ENCODE measurements around the gene SPEN.
"Not testable (repeated sequence)": the region's sequence is repeated elsewhere in the genome, so short reads cannot be mapped to it uniquely, and the experiment has no call there.

Gene SPEN

DNA sequence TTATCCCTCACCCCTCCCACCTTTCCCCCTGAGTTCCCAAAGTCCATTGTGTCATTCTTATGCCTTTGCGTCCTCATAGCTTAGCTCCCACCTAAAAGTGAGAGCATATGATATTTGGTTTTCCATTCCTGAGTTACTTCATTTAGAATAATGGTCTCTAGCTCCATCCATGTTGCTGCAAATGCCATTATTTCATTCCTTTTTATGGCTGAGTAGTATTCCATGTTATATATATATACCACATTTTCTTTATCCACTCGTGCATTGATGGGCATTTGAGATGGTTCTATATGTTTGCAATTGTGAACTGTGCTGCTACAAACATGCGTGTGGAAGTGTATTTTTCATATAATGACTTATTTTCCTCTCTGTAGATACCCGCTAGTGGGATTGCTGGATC is 130.4 kb downstream of the SPEN start:
- H3K4me2 ChIP-seq (ENCODE audit: low read length); H2AK5ac ChIP-seq (ENCODE audit: low read length); H3K18ac ChIP-seq (ENCODE audit: low read length); H3K27me3 ChIP-seq (ENCODE audit: insufficient read depth, low read length); H3K9me3 ChIP-seq (ENCODE audit: insufficient read depth, low read depth, low read length); H3K9ac ChIP-seq (ENCODE audit: low read length); H3K23ac ChIP-seq (ENCODE audit: low read length); DNase-seq; H3K79me2 ChIP-seq (ENCODE audit: control insufficient read depth, insufficient read depth, low read length, poor library complexity); H3K14ac ChIP-seq (ENCODE audit: low read length); H3K4ac ChIP-seq (ENCODE audit: low read depth, low read length); H4K91ac ChIP-seq (ENCODE audit: low read depth, low read length); H2BK5ac ChIP-seq (ENCODE audit: low read depth, low read length, poor library complexity); H3K4me3 ChIP-seq (ENCODE audit: low read depth, low read length); H2BK12ac ChIP-seq (ENCODE audit: low read length); H4K8ac ChIP-seq (ENCODE audit: low read depth, low read length); H3K4me1 ChIP-seq (ENCODE audit: control insufficient read depth in 1 of 2, insufficient read depth in 2 of 2, low read length in 2 of 2); H2AFZ ChIP-seq (ENCODE audit: insufficient read depth, low read length, poor library complexity); H3K79me1 ChIP-seq (ENCODE audit: low read length); H2BK120ac ChIP-seq (ENCODE audit: insufficient read depth, low read length, poor library complexity); H3K27ac ChIP-seq (ENCODE audit: low read depth, low read length); H3K36me3 ChIP-seq (ENCODE audit: control insufficient read depth in 1 of 2, insufficient read depth in 2 of 2, low read length in 2 of 2); H4K12ac ChIP-seq (ENCODE audit: low read depth, low read length): not testable (repeated sequence)
- no CpG with 5 or more reads among the region's 4 CpGs for WGBS (ENCODE audit: extremely low coverage, insufficient coverage, insufficient read length)

- Histone ChIP-seq H3K18ac (ENCODE audit: low read length) (no peak overlapping the region), H3K9ac (ENCODE audit: low read length) (no peak overlapping the region), H2AFZ (ENCODE audit: insufficient read depth, low read length, poor library complexity) (no peak overlapping the region), H3K4me1 (ENCODE audit: control insufficient read depth in 1 of 2, insufficient read depth in 2 of 2, low read length in 2 of 2) (no peaks in the 10 kb centered on the region), H3K4ac (ENCODE audit: low read depth, low read length) (no peak overlapping the region), H4K12ac (ENCODE audit: low read depth, low read length) (no peak overlapping the region), H4K91ac (ENCODE audit: low read depth, low read length) (no peak overlapping the region), H3K27me3 (ENCODE audit: insufficient read depth, low read length) (no peaks in the 10 kb centered on the region), H3K23ac (ENCODE audit: low read length) (no peak overlapping the region), H3K4me2 (ENCODE audit: low read length) (no peak overlapping the region), H4K8ac (ENCODE audit: low read depth, low read length) (no peak overlapping the region), H3K36me3 (ENCODE audit: control insufficient read depth in 1 of 2, insufficient read depth in 2 of 2, low read length in 2 of 2) (no peaks in the 10 kb centered on the region), H3K79me2 (ENCODE audit: control insufficient read depth, insufficient read depth, low read length, poor library complexity) (no peaks in the 10 kb centered on the region), H3K27ac (ENCODE audit: low read depth, low read length) (no peak overlapping the region), H3K14ac (ENCODE audit: low read length) (no peak overlapping the region), H2AK5ac (ENCODE audit: low read length) (no peak overlapping the region), H2BK12ac (ENCODE audit: low read length) (no peak overlapping the region), H3K79me1 (ENCODE audit: low read length) (no peaks in the 10 kb centered on the region), H2BK120ac (ENCODE audit: insufficient read depth, low read length, poor library complexity) (no peak overlapping the region), H3K9me3 (ENCODE audit: insufficient read depth, low read depth, low read length) (no peaks in the 10 kb centered on the region), H2BK5ac (ENCODE audit: low read depth, low read length, poor library complexity) (no peak overlapping the region), H3K4me3 (ENCODE audit: low read depth, low read length) (no peak overlapping the region)
- DNase-seq, result no peak
- WGBS (ENCODE audit: extremely low coverage, insufficient coverage, insufficient read length), result no CpG with 5 or more reads among the region's 3 CpGs
Observed at GRCh38 chr1:15981679-15982078, 134.2 kb downstream of the SPEN start.

DNA sequence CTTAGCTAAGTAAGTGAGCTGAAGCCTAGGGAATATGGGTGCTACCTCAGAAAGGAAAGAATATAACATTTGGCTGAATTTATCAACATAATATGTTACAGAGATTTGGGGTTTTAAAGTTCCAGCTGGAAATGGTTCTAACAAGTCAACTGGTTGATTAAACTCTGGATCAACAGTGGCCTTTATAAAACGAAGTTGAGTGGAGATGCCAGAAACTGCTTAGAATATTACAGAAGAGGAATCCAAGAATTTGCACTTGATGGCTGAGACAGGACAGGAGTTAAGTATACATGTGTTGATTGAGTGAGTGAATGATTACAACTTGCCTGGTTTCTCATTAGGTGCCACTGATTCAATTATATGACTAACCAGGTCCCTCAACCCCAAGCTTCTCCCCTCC is 135.8 kb downstream of the SPEN start:
- no peaks in the 10 kb centered on the region for H3K36me3 ChIP-seq (ENCODE audit: control insufficient read depth in 1 of 2, insufficient read depth in 2 of 2, low read length in 2 of 2)
- no peaks in the 10 kb centered on the region for H3K9me3 ChIP-seq (ENCODE audit: insufficient read depth, low read depth, low read length)
- no peaks in the 10 kb centered on the region for H3K4me1 ChIP-seq (ENCODE audit: control insufficient read depth in 1 of 2, insufficient read depth in 2 of 2, low read length in 2 of 2)
- H4K91ac ChIP-seq (ENCODE audit: low read depth, low read length), result no peak overlapping the region
- H3K14ac ChIP-seq (ENCODE audit: low read length), result no peak overlapping the region
- H3K27me3 ChIP-seq (ENCODE audit: insufficient read depth, low read length), result no peaks in the 10 kb centered on the region
- H3K4me3 ChIP-seq (ENCODE audit: low read depth, low read length), result no peak overlapping the region
- H3K9ac ChIP-seq (ENCODE audit: low read length), result no peak overlapping the region
- H2BK12ac ChIP-seq (ENCODE audit: low read length), result no peak overlapping the region
- H3K79me1 ChIP-seq (ENCODE audit: low read length), result no peaks in the 10 kb centered on the region
- no peaks in the 10 kb centered on the region for H3K79me2 ChIP-seq (ENCODE audit: control insufficient read depth, insufficient read depth, low read length, poor library complexity)
- no peak overlapping the region for H3K4ac ChIP-seq (ENCODE audit: low read depth, low read length)
- no peak overlapping the region for H2AFZ ChIP-seq (ENCODE audit: insufficient read depth, low read length, poor library complexity)
- H2AK5ac ChIP-seq (ENCODE audit: low read length), result no peak overlapping the region
- no peak overlapping the region for H4K12ac ChIP-seq (ENCODE audit: low read depth, low read length)
- no peak overlapping the region for H2BK5ac ChIP-seq (ENCODE audit: low read depth, low read length, poor library complexity)
- H3K27ac ChIP-seq (ENCODE audit: low read depth, low read length), result no peak overlapping the region
- H4K8ac ChIP-seq (ENCODE audit: low read depth, low read length), result no peak overlapping the region
- H2BK120ac ChIP-seq (ENCODE audit: insufficient read depth, low read length, poor library complexity), result no peak overlapping the region
- H3K4me2 ChIP-seq (ENCODE audit: low read length), result no peak overlapping the region
- no peak overlapping the region for H3K23ac ChIP-seq (ENCODE audit: low read length)
- H3K18ac ChIP-seq (ENCODE audit: low read length), result no peak overlapping the region
- WGBS (ENCODE audit: extremely low coverage, insufficient coverage, insufficient read length), result no CpG with 5 or more reads among the region's 1 CpG
- no peak for DNase-seq

DNA sequence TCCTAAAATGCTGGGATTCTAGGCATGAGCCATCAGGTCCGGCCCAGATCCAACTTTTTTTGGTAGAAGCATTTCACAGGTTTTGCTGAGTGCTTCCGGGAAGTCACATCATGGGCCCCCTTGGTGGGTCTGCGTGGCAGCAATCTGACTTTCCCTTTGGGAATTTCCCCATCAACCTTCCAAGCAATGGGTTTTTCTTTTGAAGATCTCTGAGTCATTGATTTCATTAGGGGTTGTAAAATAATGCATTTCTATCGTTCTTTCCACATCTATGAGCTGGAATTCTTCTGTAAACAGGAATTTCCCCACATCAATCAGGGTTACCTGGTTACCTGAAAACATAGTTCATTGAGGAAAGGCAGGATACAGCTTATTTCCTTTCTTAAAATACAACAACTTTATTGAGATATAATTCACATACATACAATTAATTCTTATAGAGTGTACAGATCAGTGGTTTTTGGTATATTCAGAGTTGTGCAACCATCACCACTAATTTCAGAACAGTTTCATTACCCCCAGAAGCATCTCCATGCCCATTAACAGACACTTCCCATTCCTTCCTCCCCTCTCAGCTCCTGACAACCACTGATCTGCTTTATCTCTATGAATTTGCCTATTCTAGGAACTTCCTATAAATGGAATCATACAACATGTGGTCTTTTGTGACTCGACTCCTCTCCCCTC is 138.2 kb downstream of the SPEN start:
- H3K4me2 ChIP-seq (ENCODE audit: low read length), result no peak overlapping the region
- no CpG with 5 or more reads among the region's 5 CpGs for WGBS (ENCODE audit: extremely low coverage, insufficient coverage, insufficient read length)

More for the DNA sequence above, 138.2 kb downstream of the SPEN start:
- Histone ChIP-seq H3K27ac (ENCODE audit: low read depth, low read length) (no peak overlapping the region), H3K23ac (ENCODE audit: low read length) (no peak overlapping the region), H3K79me2 (ENCODE audit: control insufficient read depth, insufficient read depth, low read length, poor library complexity) (no peaks in the 10 kb centered on the region), H3K9me3 (ENCODE audit: insufficient read depth, low read depth, low read length) (no peaks in the 10 kb centered on the region), H4K8ac (ENCODE audit: low read depth, low read length) (no peak overlapping the region), H2AFZ (ENCODE audit: insufficient read depth, low read length, poor library complexity) (no peak overlapping the region), H3K18ac (ENCODE audit: low read length) (no peak overlapping the region), H3K14ac (ENCODE audit: low read length) (no peak overlapping the region), H3K9ac (ENCODE audit: low read length) (no peak overlapping the region), H2AK5ac (ENCODE audit: low read length) (no peak overlapping the region), H2BK5ac (ENCODE audit: low read depth, low read length, poor library complexity) (no peak overlapping the region), H3K27me3 (ENCODE audit: insufficient read depth, low read length) (no peaks in the 10 kb centered on the region), H3K4me3 (ENCODE audit: low read depth, low read length) (no peak overlapping the region), H2BK12ac (ENCODE audit: low read length) (no peak overlapping the region), H4K91ac (ENCODE audit: low read depth, low read length) (no peak overlapping the region), H2BK120ac (ENCODE audit: insufficient read depth, low read length, poor library complexity) (no peak overlapping the region), H3K4me1 (ENCODE audit: control insufficient read depth in 1 of 2, insufficient read depth in 2 of 2, low read length in 2 of 2) (no peaks in the 10 kb centered on the region), H3K36me3 (ENCODE audit: control insufficient read depth in 1 of 2, insufficient read depth in 2 of 2, low read length in 2 of 2) (no peaks in the 10 kb centered on the region), H4K12ac (ENCODE audit: low read depth, low read length) (no peak overlapping the region), H3K4ac (ENCODE audit: low read depth, low read length) (no peak overlapping the region), H3K79me1 (ENCODE audit: low read length) (no peaks in the 10 kb centered on the region)
- DNase-seq, result peak; percentile 87 to 90
